ENCODE measurements around the gene FBXW9. TPM values are rescaled to one million over a fixed set of nuclear protein-coding genes. Genes with fewer than 3 reads are reported as not detected.

FBXW9 gene
- total RNA-seq, 1 experiment from 2014 or later = 6.1 TPM

GRCh38 chr19:12641456-12641855, 55.0 kb downstream of the FBXW9 start:
- in situ Hi-C loops (cut with HindIII; ENCODE audit: low pct_unique_long_range_greater_than_20kb, low sequenced_read_pairs) = no loop called here
- no peak for DNase-seq (ENCODE audit: low read depth, low spot score)

- peak; percentile 58 for DNase-seq (ENCODE audit: low read depth, low spot score)
- in situ Hi-C loops (cut with HindIII; ENCODE audit: low pct_unique_long_range_greater_than_20kb, low sequenced_read_pairs) = no loop called here
Measured at GRCh38 chr19:12639901-12640613, 56.4 kb downstream of the FBXW9 start.

Small RNA genes lying within 50 kb of the gene (small RNA-seq; reads per million reads assigned to genes)
- gene SNORD41 = 11.0 to 405 reads per million in 2 experiments

Other genes starting within 250 kb of the FBXW9 start
- 1.6 and 2.2 TPM in 2 replicates for gene ZNF709, start 211.8 kb downstream of the FBXW9 start, total RNA-seq (2014; rRNA removed; shearing (Covaris generic))
- gene ZNF564, start 145.1 kb downstream of the FBXW9 start, total RNA-seq (2014; rRNA removed; shearing (Covaris generic)) = 3.5 and 4.9 TPM in 2 replicates
- 5.2 and 5.5 TPM in 2 replicates for gene ZNF490, start 85.8 kb downstream of the FBXW9 start, total RNA-seq (2014; rRNA removed; shearing (Covaris generic))
- gene ZNF791, start 85.7 kb downstream of the FBXW9 start, total RNA-seq (2014; rRNA removed; shearing (Covaris generic)) = 11.4 and 12.4 TPM in 2 replicates
- gene MAN2B1, start 29.9 kb downstream of the FBXW9 start, total RNA-seq (2014; rRNA removed; shearing (Covaris generic)) = 32.0 and 33.5 TPM in 2 replicates
- gene WDR83, start 29.8 kb downstream of the FBXW9 start, total RNA-seq (2014; rRNA removed; shearing (Covaris generic)) = 2.9 and 8.0 TPM in 2 replicates
- gene DHPS, start 14.8 kb downstream of the FBXW9 start, total RNA-seq (2014; rRNA removed; shearing (Covaris generic)) = 52.7 and 57.8 TPM in 2 replicates
- gene GNG14, start 8.6 kb downstream of the FBXW9 start, total RNA-seq (2014; rRNA removed; shearing (Covaris generic)) = not detected in 2 replicates
- gene TNPO2, start 27.3 kb upstream of the FBXW9 start, total RNA-seq (2014; rRNA removed; shearing (Covaris generic)) = 13.9 and 18.2 TPM in 2 replicates
- gene TRIR, start 38.1 kb upstream of the FBXW9 start, total RNA-seq (2014; rRNA removed; shearing (Covaris generic)) = 180 and 188 TPM in 2 replicates
- gene GET3, start 40.9 kb upstream of the FBXW9 start, total RNA-seq (2014; rRNA removed; shearing (Covaris generic)) = 100 and 120 TPM in 2 replicates
- gene BEST2, start 55.2 kb upstream of the FBXW9 start, total RNA-seq (2014; rRNA removed; shearing (Covaris generic)) = not detected in 2 replicates
- gene HOOK2, start 78.9 kb upstream of the FBXW9 start, total RNA-seq (2014; rRNA removed; shearing (Covaris generic)) = 4.9 and 5.7 TPM in 2 replicates
- gene JUNB, start 94.9 kb upstream of the FBXW9 start, total RNA-seq (2014; rRNA removed; shearing (Covaris generic)) = 30.1 and 30.7 TPM in 2 replicates
- gene PRDX2, start 105.2 kb upstream of the FBXW9 start, total RNA-seq (2014; rRNA removed; shearing (Covaris generic)) = not detected in 2 replicates
- gene THSD8, start 105.4 kb upstream of the FBXW9 start, total RNA-seq (2014; rRNA removed; shearing (Covaris generic)) = 4.7 TPM in 1 of 2 replicates, not detected in the other
- 27.6 and 29.2 TPM in 2 replicates for gene RNASEH2A, start 110.0 kb upstream of the FBXW9 start, total RNA-seq (2014; rRNA removed; shearing (Covaris generic))
- gene RTBDN, start 137.9 kb upstream of the FBXW9 start, total RNA-seq (2014; rRNA removed; shearing (Covaris generic)) = 0.21 and 1.6 TPM in 2 replicates
- gene MAST1, start 141.9 kb upstream of the FBXW9 start, total RNA-seq (2014; rRNA removed; shearing (Covaris generic)) = 1.9 and 2.3 TPM in 2 replicates
- gene DNASE2, start 184.8 kb upstream of the FBXW9 start, total RNA-seq (2014; rRNA removed; shearing (Covaris generic)) = 74.1 and 75.9 TPM in 2 replicates
- 0.24 TPM in 1 of 2 replicates, not detected in the other for gene KLF1, start 190.6 kb upstream of the FBXW9 start, total RNA-seq (2014; rRNA removed; shearing (Covaris generic))
- gene GCDH, start 194.5 kb upstream of the FBXW9 start, total RNA-seq (2014; rRNA removed; shearing (Covaris generic)) = 14.2 and 20.5 TPM in 2 replicates
- 0.50 and 0.64 TPM in 2 replicates for gene SYCE2, start 222.7 kb upstream of the FBXW9 start, total RNA-seq (2014; rRNA removed; shearing (Covaris generic))
- gene FARSA, start 237.1 kb upstream of the FBXW9 start, total RNA-seq (2014; rRNA removed; shearing (Covaris generic)) = 42.1 and 44.7 TPM in 2 replicates
- 1,274 and 1,279 TPM in 2 replicates for gene CALR, start 242.0 kb upstream of the FBXW9 start, total RNA-seq (2014; rRNA removed; shearing (Covaris generic))
- gene RAD23A, start 249.2 kb upstream of the FBXW9 start, total RNA-seq (2014; rRNA removed; shearing (Covaris generic)) = 126 and 134 TPM in 2 replicates